Heart left ventricle (tissue), 13 donors: ENCODE data around the gene TIMELESS.

Experiments used
- CTCF ChIP-seq, 12 donors: fragments of 200-600 bp; sonication (generic) in 4 of 12; IDR thresholded peaks; one replicate each; pipeline versions ENCODE4 v1.5.0 to v1.8.0; 2018 to 2022; ENCODE audit warnings: antibody characterized with exemption in 12 of 12, mild to moderate bottlenecking in 5 of 12
- POLR2A ChIP-seq, 2 donors: fragments of 450-650 bp; IDR thresholded peaks; one replicate each; pipeline ENCODE4 v1.6.1; 2017; ENCODE audit warnings: antibody characterized with exemption in 2 of 2, mild to moderate bottlenecking in 2 of 2, moderate library complexity in 2 of 2
- donor health status: ischemic (EF 13 %, LVEDD 7.1; RV severe dilation, severe dysfunction).
- donor health status: DM: no; HTN: yes; CAD: no.
- donor health status: DM: no; HTN: no; CAD: no.
- donor health status: ischemic (EF 25% LVEDD 6.9; RV normal size, moderate dysfunction).
- donor health status: ischemic (EF 25% LVEDD 5.7; RV mildly dilated, moderate dysfunction).
- donor health status: ischemic (EF 35%, LVEDD 5.7; RV mildly dilated, moderate dysfunction).
- donor health status: nonischemic (EF 11% LVEDD 7.7; RV severe dilation, severe dysfunction).
- donor health status: DM: yes; HTN: yes; CAD: no.
- donor health status: PGD.
- donor health status: ischemic (EF 29% LVEDD 5.4; RV normal size, mild dysfunction).
- donor health status: nonischemic (EF 23%, LVEDD 6.1; RV moderate dilation, normal function).

- TF ChIP-seq POLR2A (IDR thresholded peaks at IDR 0.05), result no peak
- TF ChIP-seq CTCF (IDR thresholded peaks at IDR 0.05), result no peak
Observed at GRCh38 chr12:56479625-56480024, 30.4 kb upstream of the TIMELESS start.
